Calu3 (cell line): ENCODE data around the gene PLXNB3. TPM values are rescaled to one million over a fixed set of nuclear protein-coding genes. Genes with fewer than 3 reads are reported as not detected.
A peak's percentile ranks its signal among the peaks of the same experiment; 100 is the strongest.

Experiments
- Bru-seq: library from RNA; stranded (reverse); fragments of 400-500 nt; gene quantifications from one replicate; lab custom pipeline; 2021; lab: Mats Ljungman, UMichigan
- BruChase-seq, 2 experiments: library from RNA; stranded (reverse); fragments of 400-500 nt; gene quantifications; one replicate each; lab custom pipeline; 2021; lab: Mats Ljungman, UMichigan
- BruUV-seq: library from RNA; stranded (reverse); fragments of 400-500 nt; replicated peaks from 2 replicates; lab custom pipeline; 2021; lab: Mats Ljungman, UMichigan
- CTCF ChIA-PET: fragments of 300-600 bp; sonication (Branson Sonifier 250); formaldehyde crosslinking; loops from one replicate; lab custom pipeline; 2022; ENCODE audit warnings: antibody characterized with exemption; lab: Charles Lee
- DNase-seq: peaks from one replicate; pipeline ENCODE4 v3.0.0; 2022
- H3K27ac Mint-ChIP-seq: one replicate; pipeline ENCODE4 v1.8.0; 2022; ENCODE audit warnings: mixed read lengths; ENCODE audit not compliant: unreplicated experiment
- H3K27me3 Mint-ChIP-seq: one replicate; pipeline ENCODE4 v1.8.0; 2022; ENCODE audit warnings: mixed read lengths; ENCODE audit not compliant: unreplicated experiment
- H3K36me3 Mint-ChIP-seq: one replicate; pipeline ENCODE4 v1.8.0; 2022; ENCODE audit warnings: mild to moderate bottlenecking, moderate library complexity, mixed read lengths; ENCODE audit not compliant: insufficient read depth, unreplicated experiment
- H3K4me1 Mint-ChIP-seq: one replicate; pipeline ENCODE4 v1.8.0; 2022; ENCODE audit warnings: mild to moderate bottlenecking, low read depth, mixed read lengths; ENCODE audit not compliant: unreplicated experiment
- H3K4me3 Mint-ChIP-seq: one replicate; pipeline ENCODE4 v1.8.0; 2022; ENCODE audit warnings: mild to moderate bottlenecking, low read depth, moderate library complexity, mixed read lengths; ENCODE audit not compliant: unreplicated experiment
- H3K9me3 Mint-ChIP-seq: one replicate; pipeline ENCODE4 v1.8.0; 2022; ENCODE audit warnings: low read depth, mixed read lengths; ENCODE audit not compliant: unreplicated experiment
- intact Hi-C: fragments of 100-400 bp; cut with micrococcal nuclease; formaldehyde crosslinking; loops from one replicate; pipeline ENCODE4 v1.10.0; 2022; ENCODE audit not compliant: unreplicated experiment
- long read RNA-seq: library from polyadenylated mRNA; stranded (forward); transcript quantifications from one replicate; pipeline ENCODE4 v2.0.0, GENCODE V29; 2022
- total RNA-seq: library from RNA; stranded (reverse); gene quantifications from 2 replicates; pipeline ENCODE4 v1.2.3, GENCODE V29; 2022
- TF ChIP-seq, protein P1 (sequence below): fragments of 200-600 bp; IDR thresholded peaks from one replicate; pipeline ENCODE4 v1.8.0; 2022; ENCODE audit warnings: antibody characterized with exemption; ENCODE audit not compliant: unreplicated experiment

Gene PLXNB3
- total RNA-seq, result 37.5 and 49.2 TPM in 2 replicates
- percentile 44 among the genes with signal in this experiment for Bru-seq, nascent RNA
- percentile 64 among the genes with signal in this experiment for BruChase-seq, experiment 1, labeled RNA remaining after a 6-hour chase
- BruChase-seq, experiment 2, labeled RNA remaining after a 2-hour chase, result percentile 61 among the genes with signal in this experiment
- long read RNA-seq, full-length matches to known transcripts, result 1 of 24 reads
- long read RNA-seq, partial matches to known transcripts, result 10 of 24 reads
- long read RNA-seq, other reads (novel, unspliced or antisense), result 13 of 24 reads

DNA sequence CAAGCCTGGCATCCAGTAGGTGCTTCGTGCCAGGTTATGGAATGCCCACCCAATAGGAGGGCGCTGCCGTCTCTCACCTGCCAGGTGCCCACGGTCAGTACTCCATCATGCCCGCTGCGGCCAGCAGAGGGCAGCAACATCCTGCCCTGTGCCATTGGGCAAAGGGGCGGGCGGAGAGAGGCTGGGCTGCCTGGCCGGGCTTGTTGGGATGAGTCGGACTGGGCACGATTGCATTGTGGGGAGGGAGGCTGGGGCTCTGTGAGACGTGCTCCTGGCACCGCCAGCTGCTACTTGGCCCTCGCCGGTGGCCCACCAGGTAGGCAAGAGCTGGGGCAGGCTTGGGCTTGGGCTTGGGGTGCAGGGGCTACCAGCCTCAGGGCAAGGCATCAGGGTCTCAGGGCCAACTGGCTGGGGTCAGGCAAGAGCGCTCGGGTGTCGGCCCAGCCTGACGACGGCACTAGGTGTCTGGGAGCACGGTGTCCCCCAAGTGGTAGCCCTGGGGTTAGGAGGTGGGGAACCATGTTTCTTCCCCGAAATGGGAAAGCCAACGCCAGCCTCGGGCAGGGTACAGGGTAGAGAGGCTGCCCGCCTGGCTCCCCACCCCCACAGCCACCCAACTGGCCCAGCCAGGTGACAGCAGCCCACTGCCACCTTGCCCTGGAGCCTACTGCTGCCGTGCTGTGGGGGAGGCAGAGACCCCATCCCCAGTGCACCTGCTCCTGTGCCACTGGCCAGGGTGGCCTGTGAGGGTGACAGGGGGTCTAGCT is at the start of gene PLXNB3:
Gene PLXNB3, plus strand, starts transcription at position 261 of the 767 bp plus-strand sequence. CDS start 1,287 bp downstream, outside the sequence.
- intact Hi-C loops, result loop anchor here (2.0 to 5.0 kb wide), 2 partner anchors 121 to 183 kb away; no protein-coding TSS in a partner anchor
- Mint-ChIP-seq H3K36me3 (peaks cover 32% of the 10 kb centered on the region), H3K4me3 (peak within 1 kb of the TSS; percentile 83), H3K9me3 (no peaks in the 10 kb centered on the region), H3K27me3 (no peaks in the 10 kb centered on the region), H3K4me1 (peaks cover 11% of the 10 kb centered on the region), H3K27ac (peak within 1 kb of the TSS; percentile 54)
- CTCF ChIA-PET, result no interaction called here
- no TSS peak for BruUV-seq
- TF ChIP-seq, protein P1, sequence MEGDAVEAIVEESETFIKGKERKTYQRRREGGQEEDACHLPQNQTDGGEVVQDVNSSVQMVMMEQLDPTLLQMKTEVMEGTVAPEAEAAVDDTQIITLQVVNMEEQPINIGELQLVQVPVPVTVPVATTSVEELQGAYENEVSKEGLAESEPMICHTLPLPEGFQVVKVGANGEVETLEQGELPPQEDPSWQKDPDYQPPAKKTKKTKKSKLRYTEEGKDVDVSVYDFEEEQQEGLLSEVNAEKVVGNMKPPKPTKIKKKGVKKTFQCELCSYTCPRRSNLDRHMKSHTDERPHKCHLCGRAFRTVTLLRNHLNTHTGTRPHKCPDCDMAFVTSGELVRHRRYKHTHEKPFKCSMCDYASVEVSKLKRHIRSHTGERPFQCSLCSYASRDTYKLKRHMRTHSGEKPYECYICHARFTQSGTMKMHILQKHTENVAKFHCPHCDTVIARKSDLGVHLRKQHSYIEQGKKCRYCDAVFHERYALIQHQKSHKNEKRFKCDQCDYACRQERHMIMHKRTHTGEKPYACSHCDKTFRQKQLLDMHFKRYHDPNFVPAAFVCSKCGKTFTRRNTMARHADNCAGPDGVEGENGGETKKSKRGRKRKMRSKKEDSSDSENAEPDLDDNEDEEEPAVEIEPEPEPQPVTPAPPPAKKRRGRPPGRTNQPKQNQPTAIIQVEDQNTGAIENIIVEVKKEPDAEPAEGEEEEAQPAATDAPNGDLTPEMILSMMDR, result peak; percentile 70
- peak; percentile 92 for DNase-seq

DNA sequence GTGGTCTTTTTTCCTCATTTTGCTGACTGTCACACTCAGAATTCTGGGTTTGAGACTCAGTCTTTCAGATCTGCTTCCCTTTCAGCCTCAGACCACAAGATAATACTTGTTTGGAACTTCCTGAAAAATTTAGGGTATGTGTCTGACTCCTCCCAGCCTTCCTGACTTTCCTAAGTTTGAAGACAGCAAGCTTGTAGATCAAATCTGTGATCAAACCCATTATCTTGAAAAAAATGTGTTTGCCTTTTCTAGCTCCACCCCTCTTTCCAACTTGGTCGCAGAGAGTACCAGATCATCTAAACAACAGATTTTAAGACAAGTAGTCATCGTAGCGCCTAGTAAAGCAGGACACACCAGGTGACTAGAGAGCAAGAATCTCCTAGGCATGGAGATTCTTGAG is 49.8 kb upstream of the PLXNB3 start:
- no peak for DNase-seq
- CTCF ChIA-PET, result no interaction called here
- H3K4me1 Mint-ChIP-seq, result no peaks in the 10 kb centered on the region
- intact Hi-C loops, result no loop called here
- no TSS peak for BruUV-seq
- no peaks in the 10 kb centered on the region for H3K9me3 Mint-ChIP-seq
- H3K27ac Mint-ChIP-seq, result no peak overlapping the region
- H3K36me3 Mint-ChIP-seq, result peaks cover 51% of the 10 kb centered on the region
- TF ChIP-seq, protein P1, result no peak
- H3K27me3 Mint-ChIP-seq, result no peaks in the 10 kb centered on the region
- no peak overlapping the region for H3K4me3 Mint-ChIP-seq

DNA sequence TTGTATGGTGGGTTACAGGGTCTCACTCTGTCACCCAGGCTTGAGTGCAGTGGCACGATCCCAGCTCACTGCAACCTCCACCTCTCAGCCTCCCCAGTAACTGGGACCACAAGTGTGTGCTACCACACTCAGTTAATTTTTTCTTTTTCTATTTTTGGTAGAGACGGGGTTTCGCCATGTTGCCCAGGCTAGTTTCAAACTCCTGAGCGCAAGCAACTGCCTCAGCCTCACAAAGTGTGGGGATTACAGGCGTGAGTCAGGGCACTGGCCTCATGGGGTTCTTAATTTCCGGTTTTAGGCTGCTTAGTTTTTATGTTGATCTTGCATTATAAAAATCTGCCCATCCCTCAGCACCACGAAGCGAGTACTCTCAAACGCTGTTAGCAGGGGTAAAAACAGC is 46.6 kb upstream of the PLXNB3 start:
- Mint-ChIP-seq H3K27me3 (no peaks in the 10 kb centered on the region), H3K4me3 (no peak overlapping the region), H3K27ac (no peak overlapping the region), H3K4me1 (peaks cover 7% of the 10 kb centered on the region), H3K9me3 (no peaks in the 10 kb centered on the region), H3K36me3 (peaks cover 51% of the 10 kb centered on the region)
- intact Hi-C loops, result no loop called here
- CTCF ChIA-PET, result no interaction called here
- TF ChIP-seq, protein P1, result no peak
- no peak for DNase-seq
- no TSS peak for BruUV-seq

DNA sequence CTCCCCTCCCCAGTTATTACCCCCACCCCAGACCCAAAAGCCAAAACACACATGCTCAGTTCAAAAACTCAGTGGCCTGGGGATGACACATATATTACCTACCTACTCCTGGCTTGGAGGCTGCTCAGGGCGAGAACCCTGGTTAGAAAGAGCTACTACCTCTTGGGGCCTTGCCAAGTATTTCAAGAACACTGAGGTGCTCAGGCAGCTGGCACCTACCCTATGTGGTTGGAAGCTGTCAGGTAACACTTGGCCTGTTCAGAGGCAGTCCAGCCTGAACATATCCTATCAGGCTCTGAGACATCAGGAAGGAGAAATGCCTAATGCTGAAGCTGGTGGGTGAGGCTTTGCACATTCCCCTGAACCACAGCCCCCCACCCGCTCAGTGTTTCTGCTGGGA is 44.8 kb upstream of the PLXNB3 start:
- CTCF ChIA-PET, result no interaction called here
- Mint-ChIP-seq H3K9me3 (no peaks in the 10 kb centered on the region), H3K36me3 (peaks cover 68% of the 10 kb centered on the region), H3K4me1 (peaks cover 10% of the 10 kb centered on the region), H3K27me3 (no peaks in the 10 kb centered on the region), H3K27ac (no peak overlapping the region), H3K4me3 (no peak overlapping the region)
- DNase-seq, result no peak
- intact Hi-C loops, result no loop called here
- BruUV-seq, result no TSS peak
- TF ChIP-seq, protein P1, result no peak
